Activated CD8-positive, alpha-beta memory T cell treated with anti-CD3 and anti-CD28 coated beads for 36 hours (primary cell): ENCODE measurements around the gene HNRNPUL2. TPM values are rescaled to one million over a fixed set of nuclear protein-coding genes. Genes with fewer than 3 reads are reported as not detected.

Experiments
- CTCF ChIA-PET: fragments of 350-600 bp; sonication (Branson Sonifier 250); formaldehyde crosslinking; loops from one replicate; lab custom pipeline; 2021; ENCODE audit warnings: antibody characterized with exemption; lab: Charles Lee
- POLR2A ChIA-PET: fragments of 350-600 bp; sonication (Branson Sonifier 250); formaldehyde crosslinking; loops from one replicate; lab custom pipeline; 2021; ENCODE audit warnings: antibody characterized with exemption; lab: Charles Lee
- total RNA-seq, 2 experiments: library from RNA; stranded (reverse); gene quantifications; one replicate each; pipeline ENCODE4 v1.2.3, GENCODE V29; 2021

The HNRNPUL2 gene
- total RNA-seq, 2 experiments from 2014 or later: 56.2 to 61.9 TPM

DNA sequence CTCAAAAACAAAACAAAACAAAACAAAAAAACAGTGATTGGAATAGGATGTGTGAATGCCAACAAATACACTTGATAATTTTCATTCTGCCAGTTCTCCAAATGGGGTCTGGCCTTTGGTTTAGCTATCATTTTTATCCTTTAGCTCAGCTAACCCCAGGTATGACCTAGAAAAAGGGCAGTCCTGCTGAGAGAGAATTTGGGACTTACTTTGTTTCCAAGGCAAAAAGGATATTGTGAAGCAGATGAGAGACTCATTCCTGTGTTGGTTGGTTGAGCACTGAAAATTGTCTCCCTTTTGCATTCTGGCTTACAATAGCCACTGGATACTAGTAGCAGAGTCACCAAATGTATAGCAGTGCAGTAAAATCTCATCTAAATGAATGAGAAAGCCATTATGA lies 9.9 kb upstream of the HNRNPUL2 start:
- ChIA-PET CTCF (no interaction called here), POLR2A (interaction anchor here (0.5 kb wide), 1 partner anchor 95 kb away, joined by 9 read pairs; the partner anchor contains the start of gene STX5)

GRCh38 chr11:62732830-62733229 lies 5.6 kb upstream of the HNRNPUL2 start:
- ChIA-PET CTCF (interaction anchor here (0.8 to 1.0 kb wide), 2 partner anchors 17 to 137 kb away, joined by 3 to 4 read pairs; no protein-coding TSS in a partner anchor), POLR2A (no interaction called here)

GRCh38 chr11:62730076-62730475 lies 2.8 kb upstream of the HNRNPUL2 start:
- CTCF ChIA-PET: interaction anchor here (0.6 to 0.9 kb wide), 4 partner anchors 21 to 748 kb away, joined by 3 to 4 read pairs (median 3); no protein-coding TSS in a partner anchor
- POLR2A ChIA-PET: interaction anchor here (1.2 to 1.4 kb wide), 2 partner anchors 56 to 111 kb away, joined by 3 to 4 read pairs; no protein-coding TSS in a partner anchor

- ChIA-PET CTCF (interaction anchor here (0.8 to 2.1 kb wide), 5 partner anchors 11 to 58 kb away, joined by 3 to 11 read pairs (median 4); partner anchors contain the start of gene TAF6L), POLR2A (interaction anchor here (0.7 to 2.9 kb wide), 8 partner anchors 58 to 995 kb away, joined by 3 to 26 read pairs (median 8); partner anchors contain the start of genes C11orf98, CSKMT, STX5 and TEX54)
Measured at GRCh38 chr11:62728171-62728988, 1.1 kb upstream of the HNRNPUL2 start, which contains the start of gene TTC9C. Gene TTC9C, plus strand, starts transcription at chr11:62728486. Its CDS starts 363 bp downstream, at chr11:62728849.

- ChIA-PET CTCF (interaction anchor here (1.2 to 2.1 kb wide), 3 partner anchors 18 to 58 kb away, joined by 4 to 11 read pairs (median 6); partner anchors contain the start of gene TAF6L), POLR2A (interaction anchor here (0.6 to 2.9 kb wide), 17 partner anchors 17 to 995 kb away, joined by 3 to 26 read pairs (median 5); partner anchors contain the start of genes C11orf98, CSKMT, EEF1G and LBHD1)
Measured at GRCh38 chr11:62727872-62728170, 564 bp upstream of the HNRNPUL2 start.

GRCh38 chr11:62726915-62727164 lies 417 bp downstream of the HNRNPUL2 start:
- POLR2A ChIA-PET: interaction anchor here (0.5 to 2.9 kb wide), 14 partner anchors 9 to 153 kb away, joined by 3 to 26 read pairs (median 5); partner anchors contain the start of genes C11orf98, CSKMT, EEF1G and LBHD1
- CTCF ChIA-PET: interaction anchor here (0.6 to 2.1 kb wide), 5 partner anchors 17 to 59 kb away, joined by 3 to 11 read pairs (median 4); partner anchors contain the start of genes TAF6L and ZBTB3

DNA sequence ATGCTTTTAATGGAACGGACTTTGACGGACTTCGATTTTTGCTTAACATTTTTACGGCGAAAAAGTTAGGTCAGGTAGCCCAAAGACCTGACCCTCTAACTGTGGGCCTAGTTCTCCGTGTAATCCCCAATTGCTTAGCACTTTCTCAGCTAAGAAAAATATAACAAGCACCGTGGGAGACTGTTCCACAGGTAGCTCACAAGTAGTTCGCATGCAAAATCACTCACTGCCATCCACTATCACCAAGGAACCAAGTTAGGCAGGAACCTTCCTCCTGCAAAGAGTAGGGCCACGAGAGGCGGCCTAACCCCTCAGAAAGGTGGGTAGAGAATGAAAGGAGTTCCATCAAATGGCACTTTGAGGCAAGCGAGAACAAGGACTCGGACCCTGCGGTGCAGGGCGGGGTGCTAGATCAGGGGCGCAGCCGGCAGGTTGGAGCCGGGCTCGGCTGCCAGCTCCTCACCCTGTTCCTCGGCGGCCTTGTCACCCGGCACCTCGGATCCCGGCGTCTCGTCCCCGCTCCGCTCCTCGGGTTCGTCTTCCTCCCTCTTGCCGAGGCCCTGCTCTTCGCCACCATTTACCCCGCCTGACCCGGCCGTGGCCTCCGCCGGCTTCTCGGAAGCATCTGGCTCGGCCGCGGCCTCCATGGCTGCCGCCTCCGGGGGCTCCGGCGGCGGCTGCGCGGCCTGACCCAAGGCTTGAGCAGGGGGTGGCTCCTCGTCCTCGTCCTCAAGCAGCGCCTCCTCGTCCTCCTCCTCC lies 922 bp downstream of the HNRNPUL2 start:
- POLR2A ChIA-PET: interaction anchor here (0.6 to 2.9 kb wide), 12 partner anchors 15 to 135 kb away, joined by 3 to 26 read pairs (median 5); partner anchors contain the start of genes C11orf98, CSKMT, LBHD1 and STX5
- CTCF ChIA-PET: interaction anchor here (0.6 to 2.1 kb wide), 7 partner anchors 17 to 64 kb away, joined by 3 to 11 read pairs (median 4); partner anchors contain the start of genes TAF6L and ZBTB3

GRCh38 chr11:62725646-62726045 lies 1.6 kb downstream of the HNRNPUL2 start:
- CTCF ChIA-PET: interaction anchor here (1.0 kb wide), 1 partner anchor 65 kb away, joined by 3 read pairs; no protein-coding TSS in a partner anchor
- POLR2A ChIA-PET: interaction anchor here (0.6 to 2.9 kb wide), 4 partner anchors 16 to 130 kb away, joined by 3 to 13 read pairs (median 4); no protein-coding TSS in a partner anchor

DNA sequence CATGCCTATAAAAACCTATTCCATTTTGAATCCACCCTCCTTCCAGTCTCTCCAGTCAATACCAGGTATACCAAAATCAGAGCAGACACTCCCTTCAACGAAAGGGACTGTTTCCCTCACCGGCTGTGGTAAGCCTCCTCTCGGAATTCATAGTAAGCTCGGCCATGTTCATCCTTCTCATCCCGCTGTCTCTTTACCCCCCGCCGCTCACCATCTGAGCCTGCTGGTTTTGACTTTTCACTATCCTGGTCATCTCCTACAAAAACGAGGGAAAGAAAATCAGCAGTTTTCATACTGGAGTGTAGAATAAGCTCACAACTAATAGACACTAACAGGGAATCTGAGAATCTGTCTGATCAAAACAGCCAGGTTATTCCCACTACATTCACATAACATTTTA lies 3.1 kb downstream of the HNRNPUL2 start:
- CTCF ChIA-PET: interaction anchor here (0.8 to 1.5 kb wide), 2 partner anchors 40 to 62 kb away, joined by 3 to 8 read pairs; no protein-coding TSS in a partner anchor
- POLR2A ChIA-PET: no interaction called here

GRCh38 chr11:62721994-62722393 lies 5.3 kb downstream of the HNRNPUL2 start:
- POLR2A ChIA-PET: no interaction called here
- CTCF ChIA-PET: no interaction called here

DNA sequence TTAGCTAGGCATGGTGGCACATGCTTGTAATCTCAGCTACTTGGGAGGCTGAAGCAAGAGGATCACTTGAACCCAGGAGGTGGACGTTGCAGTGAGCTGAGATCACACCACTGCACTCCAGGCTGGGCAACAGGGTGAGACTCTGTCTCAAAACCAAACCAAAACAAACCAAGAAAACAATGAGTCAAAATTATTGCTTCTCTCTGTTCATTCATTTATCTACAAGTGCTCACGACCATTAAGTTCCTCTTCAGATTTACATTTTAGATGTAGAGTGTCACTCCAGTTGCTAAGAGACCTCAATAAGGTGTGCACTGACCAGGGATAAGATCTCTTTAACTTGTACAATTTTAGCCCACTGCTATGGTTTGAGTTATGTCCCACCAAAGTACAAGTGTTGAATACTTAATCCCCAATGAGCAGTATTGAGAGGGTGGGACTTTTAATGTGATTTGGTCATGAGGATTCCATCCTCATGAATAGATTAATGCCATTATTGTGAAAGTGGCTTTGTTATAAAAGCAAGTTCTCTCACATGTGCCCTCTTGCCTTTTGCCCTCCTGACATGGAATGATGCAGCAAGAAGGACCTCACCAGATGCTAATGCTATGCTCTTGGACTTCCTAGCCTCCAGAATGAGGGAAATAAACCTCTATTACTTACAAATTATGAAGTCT lies 7.8 kb downstream of the HNRNPUL2 start:
- POLR2A ChIA-PET: no interaction called here
- CTCF ChIA-PET: no interaction called here

DNA sequence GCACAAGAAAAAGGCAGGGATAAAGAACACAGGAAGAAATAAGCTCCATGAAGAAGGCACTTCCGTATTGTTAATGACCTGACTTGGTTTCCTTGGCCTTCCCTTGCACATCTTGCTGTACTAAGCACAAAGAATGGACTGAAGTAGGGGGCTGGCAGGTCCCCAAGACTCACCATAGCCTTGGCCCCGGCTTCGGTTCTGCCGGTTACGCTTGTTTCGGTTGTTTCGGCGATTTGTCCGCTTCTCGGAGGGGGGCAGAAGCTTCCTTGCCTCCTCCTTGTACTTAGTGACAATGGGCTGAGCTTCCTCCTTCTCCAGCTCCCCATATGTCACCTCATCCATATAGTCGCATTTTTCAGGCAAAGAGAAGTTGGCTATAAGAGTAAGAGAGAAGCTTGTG lies 10.4 kb downstream of the HNRNPUL2 start:
- POLR2A ChIA-PET: interaction anchor here (0.5 to 0.7 kb wide), 2 partner anchors 44 to 113 kb away, joined by 3 to 6 read pairs; no protein-coding TSS in a partner anchor
- CTCF ChIA-PET: no interaction called here

GRCh38 chr11:62716206-62716605 lies 11.1 kb downstream of the HNRNPUL2 start:
- POLR2A ChIA-PET: interaction anchor here (0.6 kb wide), 1 partner anchor 123 kb away, joined by 5 read pairs; no protein-coding TSS in a partner anchor

GRCh38 chr11:62715150-62716130 lies 11.8 kb downstream of the HNRNPUL2 start:
- ChIA-PET CTCF (interaction anchor here (0.6 to 1.0 kb wide), 2 partner anchors 104 to 151 kb away, joined by 3 read pairs; no protein-coding TSS in a partner anchor), POLR2A (interaction anchor here (0.6 kb wide), 1 partner anchor 122 kb away, joined by 5 read pairs; no protein-coding TSS in a partner anchor)

More at GRCh38 chr11:62716206-62716605, 11.1 kb downstream of the HNRNPUL2 start:
- CTCF ChIA-PET: interaction anchor here (0.6 to 1.0 kb wide), 2 partner anchors 105 to 150 kb away, joined by 3 read pairs; no protein-coding TSS in a partner anchor

GRCh38 chr11:62713343-62713742 lies 13.9 kb downstream of the HNRNPUL2 start:
- ChIA-PET CTCF (interaction anchor here (1.1 kb wide), 1 partner anchor 56 kb away, joined by 3 read pairs; no protein-coding TSS in a partner anchor), POLR2A (no interaction called here)

GRCh38 chr11:62712861-62713260 lies 14.4 kb downstream of the HNRNPUL2 start:
- POLR2A ChIA-PET: no interaction called here
- CTCF ChIA-PET: interaction anchor here (0.7 kb wide), 1 partner anchor 263 kb away, joined by 3 read pairs; no protein-coding TSS in a partner anchor
